Esophagus muscularis mucosa (tissue), 4 donors: ENCODE measurements around the gene KCNQ1.

Source experiments
- EP300 ChIP-seq: sonication (generic); formaldehyde crosslinking; IDR thresholded peaks from one replicate; pipeline ENCODE4 v1.6.1; 2017; ENCODE audit warnings: antibody characterized with exemption
- POLR2A ChIP-seq: fragments of 450-650 bp; IDR thresholded peaks from one replicate; pipeline ENCODE4 v1.6.1; 2017; ENCODE audit warnings: antibody characterized with exemption, moderate library complexity, mild to moderate bottlenecking, low read depth
- TF ChIP-seq, protein P1 (sequence below), 3 experiments: fragments of 200-600 bp in 2 of 3; fragments of 450-650 bp in 1 of 3; sonication (generic) in 2 of 3; IDR thresholded peaks; one replicate each; pipeline ENCODE4 v1.5.1; 2017 to 2019; ENCODE audit warnings: antibody characterized with exemption in 3 of 3, mild to moderate bottlenecking in 2 of 3, moderate library complexity in 1 of 3

DNA sequence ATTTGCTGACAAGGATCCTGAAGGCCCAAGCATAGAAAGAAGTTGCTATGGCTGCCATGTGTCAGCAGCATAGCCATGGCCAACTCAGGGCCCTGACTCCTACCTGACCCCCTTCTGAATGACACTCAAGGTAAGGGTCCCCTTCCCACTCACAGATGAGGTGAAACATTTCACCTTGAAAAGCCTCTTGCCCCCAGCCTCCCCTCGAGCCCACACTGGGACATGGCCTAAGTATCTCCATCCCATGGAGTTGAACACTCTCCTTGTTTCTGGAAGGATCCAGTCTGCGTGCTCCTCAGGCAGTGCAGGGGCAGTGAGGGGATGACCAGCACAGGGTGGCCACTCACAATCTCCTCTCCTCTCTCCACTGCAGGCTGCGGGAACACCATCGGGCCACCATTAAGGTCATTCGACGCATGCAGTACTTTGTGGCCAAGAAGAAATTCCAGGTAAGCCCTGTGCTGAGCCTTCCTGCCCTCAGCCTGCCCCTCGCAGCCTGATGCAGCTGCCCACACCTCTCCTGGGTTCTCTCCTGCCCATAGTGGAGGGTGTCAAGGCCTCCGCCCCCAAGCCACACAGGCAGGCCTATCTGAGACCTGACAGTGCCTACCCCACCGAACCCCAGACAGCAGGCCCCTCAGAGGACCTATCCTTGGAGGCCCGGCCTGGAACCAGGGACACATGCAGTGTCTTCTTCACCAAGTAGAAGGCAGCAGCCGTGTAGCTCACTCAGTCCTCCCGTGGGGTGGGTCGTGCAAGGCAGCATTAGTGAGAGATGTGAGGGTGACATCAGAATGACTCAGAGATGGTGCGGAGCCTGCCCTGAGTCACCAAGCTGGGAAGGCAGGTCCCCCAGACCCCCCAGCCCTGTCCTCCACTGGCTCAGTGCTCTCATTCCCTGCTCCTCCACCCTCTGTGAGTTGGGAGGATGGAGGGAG, 323.9 kb downstream of the KCNQ1 start:
- TF ChIP-seq, protein P1, sequence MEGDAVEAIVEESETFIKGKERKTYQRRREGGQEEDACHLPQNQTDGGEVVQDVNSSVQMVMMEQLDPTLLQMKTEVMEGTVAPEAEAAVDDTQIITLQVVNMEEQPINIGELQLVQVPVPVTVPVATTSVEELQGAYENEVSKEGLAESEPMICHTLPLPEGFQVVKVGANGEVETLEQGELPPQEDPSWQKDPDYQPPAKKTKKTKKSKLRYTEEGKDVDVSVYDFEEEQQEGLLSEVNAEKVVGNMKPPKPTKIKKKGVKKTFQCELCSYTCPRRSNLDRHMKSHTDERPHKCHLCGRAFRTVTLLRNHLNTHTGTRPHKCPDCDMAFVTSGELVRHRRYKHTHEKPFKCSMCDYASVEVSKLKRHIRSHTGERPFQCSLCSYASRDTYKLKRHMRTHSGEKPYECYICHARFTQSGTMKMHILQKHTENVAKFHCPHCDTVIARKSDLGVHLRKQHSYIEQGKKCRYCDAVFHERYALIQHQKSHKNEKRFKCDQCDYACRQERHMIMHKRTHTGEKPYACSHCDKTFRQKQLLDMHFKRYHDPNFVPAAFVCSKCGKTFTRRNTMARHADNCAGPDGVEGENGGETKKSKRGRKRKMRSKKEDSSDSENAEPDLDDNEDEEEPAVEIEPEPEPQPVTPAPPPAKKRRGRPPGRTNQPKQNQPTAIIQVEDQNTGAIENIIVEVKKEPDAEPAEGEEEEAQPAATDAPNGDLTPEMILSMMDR (IDR thresholded peaks at IDR 0.05) = no peak
- no peak for TF ChIP-seq POLR2A
- TF ChIP-seq EP300 = no peak
